Activated naive CD4-positive, alpha-beta T cell treated with anti-CD3 and anti-CD28 coated beads, Interleukin-2, amount 10 ng/mL, durations not matched to agents 7 days and 5 days (primary cell): Measurements from ENCODE around the gene ABLIM2.
A peak's percentile ranks its signal among the peaks of the same experiment; 100 is the strongest.

Experiments
- CTCF ChIA-PET: fragments of 350-600 bp; sonication (Branson Sonifier 250); formaldehyde crosslinking; loops from one replicate; lab custom pipeline; 2021; ENCODE audit warnings: antibody characterized with exemption; lab: Charles Lee
- DNase-seq: peaks from one replicate; pipeline ENCODE4 v3.0.0-alpha.2; 2020
- H3K27ac Mint-ChIP-seq: one replicate; pipeline ENCODE4 v1.8.0; 2021; ENCODE audit warnings: mild to moderate bottlenecking, moderate library complexity, mixed read lengths
- H3K27me3 Mint-ChIP-seq: one replicate; pipeline ENCODE4 v1.8.0; 2021; ENCODE audit warnings: mild to moderate bottlenecking, mixed read lengths
- H3K36me3 Mint-ChIP-seq: one replicate; pipeline ENCODE4 v1.8.0; 2021; ENCODE audit warnings: mixed read lengths
- H3K4me1 Mint-ChIP-seq: one replicate; pipeline ENCODE4 v1.8.0; 2021; ENCODE audit warnings: mixed read lengths
- H3K4me3 Mint-ChIP-seq: one replicate; pipeline ENCODE4 v1.8.0; 2021; ENCODE audit warnings: mild to moderate bottlenecking, moderate library complexity, mixed read lengths
- H3K9me3 Mint-ChIP-seq: one replicate; pipeline ENCODE4 v1.8.0; 2021; ENCODE audit warnings: mixed read lengths

Gene ABLIM2

DNA sequence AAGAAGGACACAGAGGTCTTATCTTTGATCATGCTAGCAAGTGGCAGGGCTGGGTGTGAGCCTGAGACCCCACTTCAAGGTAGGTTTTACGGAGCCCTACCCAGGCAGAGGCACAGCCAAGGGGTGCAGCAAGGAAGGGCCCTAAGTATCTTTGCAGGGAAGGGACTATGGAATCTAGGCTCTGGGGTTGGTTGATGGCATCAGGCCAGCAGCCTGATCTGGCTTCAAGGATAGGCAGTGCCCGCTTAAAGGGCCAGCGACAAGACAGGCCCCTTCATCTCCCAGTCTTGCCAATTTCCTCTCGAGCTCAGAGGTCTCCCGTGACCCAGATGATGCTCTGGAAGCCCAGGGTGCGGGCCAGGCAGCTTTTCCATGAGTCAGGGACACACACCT lies 5.8 kb downstream of the ABLIM2 start:
- H3K27ac Mint-ChIP-seq: no peak overlapping the region
- H3K27me3 Mint-ChIP-seq: peaks cover 26% of the 10 kb centered on the region
- no peak for DNase-seq
- no peaks in the 10 kb centered on the region for H3K36me3 Mint-ChIP-seq
- peaks cover 4% of the 10 kb centered on the region for H3K4me1 Mint-ChIP-seq
- CTCF ChIA-PET: no interaction called here
- H3K9me3 Mint-ChIP-seq: no peaks in the 10 kb centered on the region
- no peak overlapping the region for H3K4me3 Mint-ChIP-seq

DNA sequence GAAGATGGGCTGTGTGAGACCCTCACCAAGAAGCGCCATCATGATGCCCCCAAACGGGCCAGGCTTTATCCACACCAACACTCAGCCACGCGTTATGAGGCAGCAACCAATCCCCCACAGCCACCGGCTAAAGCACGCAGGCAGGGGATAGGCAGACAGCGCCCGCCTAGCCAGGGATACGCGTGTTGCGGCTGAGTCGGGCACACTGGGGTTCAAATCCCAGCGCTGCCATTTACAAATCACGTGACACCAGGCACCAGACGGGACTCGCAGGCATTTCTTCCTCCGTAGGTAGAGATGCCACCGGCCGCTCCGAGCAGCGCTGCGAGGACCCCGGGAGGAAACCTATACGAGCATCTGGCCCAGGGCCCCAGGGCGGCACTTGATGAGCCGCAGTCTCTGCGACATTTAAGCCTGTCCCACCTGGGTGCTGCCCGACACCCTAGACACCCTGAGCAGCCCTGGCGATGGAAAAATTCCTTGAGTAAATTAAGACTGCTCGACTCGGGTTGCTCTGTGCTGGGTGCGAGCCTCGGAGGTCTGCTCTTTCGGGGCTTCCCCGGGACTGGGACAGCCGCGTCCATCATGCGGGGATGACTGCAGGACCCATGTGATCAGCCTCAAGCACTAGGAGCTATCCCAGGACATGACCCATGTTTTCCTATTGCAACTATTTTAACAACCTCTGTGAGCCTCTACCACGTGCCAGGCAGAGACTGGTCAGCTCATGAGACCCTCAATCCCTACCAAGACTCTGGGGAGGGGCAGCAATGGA lies 6.3 kb downstream of the ABLIM2 start:
- Mint-ChIP-seq H3K9me3 (no peaks in the 10 kb centered on the region), H3K27me3 (peaks cover 20% of the 10 kb centered on the region), H3K36me3 (no peaks in the 10 kb centered on the region), H3K4me3 (no peak overlapping the region), H3K27ac (no peak overlapping the region), H3K4me1 (peaks cover under 1% of the 10 kb centered on the region)
- DNase-seq: no peak
- CTCF ChIA-PET: no interaction called here

DNA sequence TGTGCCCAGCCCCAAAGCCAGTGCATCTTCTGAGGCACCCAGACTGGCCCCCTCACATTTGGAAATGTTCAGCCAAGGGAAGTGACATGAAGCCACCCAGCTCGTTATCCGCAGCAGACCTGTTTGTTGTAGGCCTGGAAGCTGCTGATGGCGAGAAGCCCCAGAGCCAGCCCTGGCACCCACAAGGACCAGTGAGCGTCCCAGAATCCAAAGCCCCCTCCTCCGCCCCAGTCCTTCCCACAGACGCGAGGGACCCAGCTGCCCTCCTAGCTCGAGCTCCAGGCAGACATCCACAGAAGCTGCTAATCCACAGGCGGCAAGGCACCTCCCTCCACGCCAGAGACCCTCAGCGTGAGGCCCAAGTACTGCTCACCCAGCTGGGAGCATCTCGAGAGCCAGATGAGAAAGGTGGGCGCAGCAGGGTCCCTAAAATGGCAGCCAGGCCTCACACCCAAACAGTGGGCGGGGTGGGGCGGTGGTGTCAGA lies 7.4 kb downstream of the ABLIM2 start:
- no peaks in the 10 kb centered on the region for H3K4me1 Mint-ChIP-seq
- DNase-seq: no peak
- H3K27ac Mint-ChIP-seq: no peak overlapping the region
- H3K36me3 Mint-ChIP-seq: no peaks in the 10 kb centered on the region
- H3K4me3 Mint-ChIP-seq: no peak overlapping the region
- peaks cover 10% of the 10 kb centered on the region for H3K27me3 Mint-ChIP-seq
- CTCF ChIA-PET: no interaction called here
- H3K9me3 Mint-ChIP-seq: no peaks in the 10 kb centered on the region

DNA sequence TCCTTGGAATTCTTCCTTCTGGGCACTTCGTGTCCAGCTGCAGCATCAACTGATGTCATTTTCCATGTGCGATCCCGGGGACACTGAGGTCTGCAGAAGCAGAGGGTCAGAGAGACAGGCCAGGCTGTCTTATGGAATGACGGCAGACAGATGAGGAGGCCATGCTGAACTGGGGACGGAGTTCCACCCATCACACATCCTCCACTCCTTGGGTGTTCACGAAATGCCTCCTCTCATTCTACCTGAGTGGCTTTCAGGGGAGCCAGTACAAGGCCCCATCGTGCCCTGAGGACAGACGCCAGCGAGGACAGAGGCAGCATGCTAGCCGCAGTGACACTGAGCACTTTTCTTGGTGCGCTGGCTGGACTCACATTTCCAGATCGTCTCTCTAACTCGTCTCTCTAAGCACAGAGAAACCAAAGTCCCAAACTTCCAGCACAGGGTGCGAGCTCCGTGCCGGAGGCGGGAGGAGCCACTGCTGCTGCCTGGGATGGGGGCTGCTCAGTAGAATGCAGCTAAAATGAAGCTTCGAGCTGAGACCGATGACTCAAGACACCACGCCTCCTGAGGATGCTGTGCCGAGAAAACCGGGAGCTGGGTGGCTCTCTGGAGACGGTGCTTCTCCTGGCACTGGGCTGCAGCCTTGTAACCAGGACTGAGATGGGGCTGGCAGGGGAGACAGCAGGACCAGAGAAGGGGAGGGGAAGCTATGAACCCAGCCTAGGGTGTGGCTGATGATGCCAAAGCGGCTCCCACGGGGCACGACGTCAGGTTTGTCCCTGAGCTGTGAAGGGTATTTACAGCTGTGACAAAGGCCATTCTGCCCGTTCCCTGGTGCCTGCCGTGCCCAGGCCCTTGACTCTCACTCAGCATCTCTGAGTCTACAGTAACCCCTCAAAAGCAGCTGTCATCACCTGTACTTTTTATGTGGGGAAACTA lies 8.2 kb downstream of the ABLIM2 start:
- H3K9me3 Mint-ChIP-seq: no peaks in the 10 kb centered on the region
- H3K27me3 Mint-ChIP-seq: peaks cover 7% of the 10 kb centered on the region
- peak overlapping the region; percentile 26 for H3K27ac Mint-ChIP-seq
- DNase-seq: no peak
- H3K36me3 Mint-ChIP-seq: no peaks in the 10 kb centered on the region
- H3K4me1 Mint-ChIP-seq: no peaks in the 10 kb centered on the region
- no peak overlapping the region for H3K4me3 Mint-ChIP-seq
- CTCF ChIA-PET: no interaction called here

DNA sequence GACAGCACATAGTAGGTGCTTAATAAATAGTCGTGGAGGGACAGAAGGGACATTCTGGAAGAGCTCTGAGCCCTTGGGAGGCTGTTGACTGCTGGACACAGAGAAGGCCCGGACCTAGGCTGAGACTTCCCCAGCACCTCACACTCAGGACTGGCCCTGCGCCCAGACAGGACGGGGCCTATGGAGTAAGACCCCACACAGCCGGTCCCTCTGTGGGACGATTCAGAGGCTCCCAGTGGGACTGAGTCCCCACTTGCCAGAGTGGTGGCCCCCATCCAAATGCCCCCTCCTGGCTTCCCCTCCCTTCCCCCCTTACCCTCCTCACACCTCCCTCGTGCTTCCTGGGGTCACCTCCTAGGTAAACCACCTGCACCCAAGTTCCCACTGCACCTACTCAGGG lies 8.9 kb downstream of the ABLIM2 start:
- H3K4me1 Mint-ChIP-seq: no peaks in the 10 kb centered on the region
- H3K27me3 Mint-ChIP-seq: peaks cover 12% of the 10 kb centered on the region
- DNase-seq: no peak
- CTCF ChIA-PET: no interaction called here
- H3K27ac Mint-ChIP-seq: no peak overlapping the region
- H3K36me3 Mint-ChIP-seq: no peaks in the 10 kb centered on the region
- H3K4me3 Mint-ChIP-seq: no peak overlapping the region
- H3K9me3 Mint-ChIP-seq: no peaks in the 10 kb centered on the region

DNA sequence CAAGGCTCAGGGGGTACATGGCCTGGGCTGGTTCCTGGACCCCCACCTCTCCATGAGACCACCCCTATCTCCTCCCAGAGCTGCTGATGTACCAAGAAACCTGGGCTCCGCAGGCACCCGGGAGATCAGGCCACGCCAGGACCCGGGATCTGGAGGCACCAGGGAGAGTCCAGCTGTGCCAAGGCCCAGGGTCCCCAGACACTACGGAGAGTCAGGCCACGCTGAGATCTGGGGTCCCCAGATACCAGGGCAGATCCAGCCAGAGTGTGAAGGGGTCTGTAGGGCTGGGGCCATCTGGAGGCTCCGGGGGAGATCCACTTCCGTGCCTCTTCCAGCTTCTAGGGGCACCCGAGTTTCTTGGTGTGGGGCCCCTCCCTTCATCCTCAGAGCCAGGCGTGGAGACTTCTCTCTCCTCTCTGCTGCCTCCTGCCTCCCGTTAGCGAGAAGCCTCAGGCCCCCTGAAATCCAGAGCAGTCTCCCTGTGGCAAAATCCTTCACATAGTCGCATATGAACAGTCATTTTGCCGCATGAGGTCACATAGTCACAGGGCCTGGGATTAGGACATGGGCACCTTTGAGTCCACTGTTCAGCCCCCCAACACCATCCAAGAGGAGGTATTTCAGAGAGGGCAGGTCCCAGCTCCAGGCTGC lies 9.7 kb downstream of the ABLIM2 start:
- H3K4me1 Mint-ChIP-seq: no peaks in the 10 kb centered on the region
- H3K9me3 Mint-ChIP-seq: no peaks in the 10 kb centered on the region
- CTCF ChIA-PET: no interaction called here
- DNase-seq: no peak
- H3K4me3 Mint-ChIP-seq: no peak overlapping the region
- H3K27ac Mint-ChIP-seq: no peak overlapping the region
- H3K27me3 Mint-ChIP-seq: peaks cover 16% of the 10 kb centered on the region
- no peaks in the 10 kb centered on the region for H3K36me3 Mint-ChIP-seq

DNA sequence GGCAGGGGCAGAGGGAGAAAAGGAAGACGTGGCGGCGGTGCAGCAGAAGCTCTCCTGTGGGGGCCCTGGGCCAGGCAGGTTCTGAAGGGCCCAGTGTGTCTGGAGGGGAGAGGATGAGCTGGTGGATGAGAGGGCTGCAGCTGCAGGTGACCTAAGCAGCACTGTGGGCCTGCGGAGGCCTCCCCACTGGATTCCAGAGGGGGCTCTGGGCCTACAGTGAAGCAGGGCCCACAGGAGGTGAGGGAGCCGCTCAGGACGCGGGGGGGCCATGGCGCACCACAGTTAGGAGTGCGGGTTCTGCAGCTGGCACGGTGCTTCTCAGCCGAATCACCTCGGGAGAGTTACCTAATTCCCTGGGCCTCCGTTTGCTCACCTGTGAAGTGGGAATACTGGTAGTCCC lies 10.5 kb downstream of the ABLIM2 start:
- DNase-seq: no peak
- Mint-ChIP-seq H3K4me1 (no peaks in the 10 kb centered on the region), H3K27me3 (peaks cover 20% of the 10 kb centered on the region), H3K36me3 (no peaks in the 10 kb centered on the region), H3K27ac (no peak overlapping the region), H3K4me3 (no peak overlapping the region), H3K9me3 (no peaks in the 10 kb centered on the region)
- CTCF ChIA-PET: no interaction called here

DNA sequence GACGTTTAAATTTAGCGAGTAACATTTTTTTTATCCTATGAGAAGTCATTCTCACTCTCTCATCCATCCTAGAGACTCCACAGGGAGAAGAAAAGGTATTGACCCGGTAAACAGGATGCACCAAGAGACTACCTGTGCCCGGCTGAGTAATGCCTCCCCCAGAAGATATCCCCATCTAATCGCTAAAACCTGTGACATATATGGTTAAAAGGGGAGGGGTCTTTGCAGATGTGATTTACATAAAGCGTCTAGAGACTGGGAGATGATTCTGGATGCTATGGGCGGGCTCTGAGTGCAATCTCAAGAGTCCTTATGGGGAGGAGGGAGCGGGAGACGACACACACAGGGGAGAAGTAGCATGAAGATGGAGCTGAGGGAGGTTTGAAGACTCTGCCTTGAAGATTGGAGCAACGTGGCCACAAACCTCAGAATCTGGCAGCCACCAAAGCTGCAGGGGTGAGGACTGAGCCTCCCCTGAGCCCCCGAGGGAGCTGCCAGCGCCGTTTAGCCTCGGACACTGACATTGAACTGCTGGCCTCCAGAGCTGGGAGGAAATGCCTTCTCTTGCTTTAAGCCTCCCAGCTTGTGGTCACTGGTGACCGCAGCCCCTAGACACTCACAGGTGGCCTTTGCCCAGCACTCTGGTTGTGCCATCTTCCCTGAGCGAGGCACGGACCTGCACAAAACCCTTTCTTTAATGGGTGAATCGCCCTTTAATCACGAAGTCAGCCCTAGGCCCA lies 11.2 kb downstream of the ABLIM2 start:
- DNase-seq: no peak
- peaks cover 24% of the 10 kb centered on the region for H3K27me3 Mint-ChIP-seq
- CTCF ChIA-PET: no interaction called here
- H3K4me3 Mint-ChIP-seq: no peak overlapping the region
- H3K27ac Mint-ChIP-seq: no peak overlapping the region
- H3K4me1 Mint-ChIP-seq: no peaks in the 10 kb centered on the region
- no peaks in the 10 kb centered on the region for H3K36me3 Mint-ChIP-seq
- H3K9me3 Mint-ChIP-seq: no peaks in the 10 kb centered on the region

DNA sequence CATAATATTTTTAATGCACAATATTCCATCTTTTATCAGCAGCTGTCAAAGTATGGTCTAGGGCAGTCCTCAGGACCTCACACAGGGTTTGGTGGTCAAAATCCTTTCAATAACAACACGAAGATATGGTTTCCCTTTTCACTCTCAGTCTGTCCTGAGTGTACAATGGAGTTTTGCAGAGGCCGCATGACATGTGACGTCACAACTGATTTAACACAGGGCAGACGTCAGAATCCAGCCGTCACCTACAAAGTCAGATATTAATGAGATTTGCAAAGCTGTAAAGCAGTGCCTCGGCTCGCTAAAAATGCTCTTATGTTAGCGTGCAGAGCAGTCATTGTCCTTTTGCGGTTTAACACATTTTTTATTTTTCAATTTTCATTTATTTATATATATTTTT lies 12.5 kb downstream of the ABLIM2 start:
- DNase-seq: no peak
- CTCF ChIA-PET: interaction anchor here (0.7 kb wide), 1 partner anchor 10 kb away, joined by 3 read pairs; no protein-coding TSS in a partner anchor
- Mint-ChIP-seq H3K4me3 (no peak overlapping the region), H3K36me3 (no peaks in the 10 kb centered on the region), H3K27me3 (peaks cover 28% of the 10 kb centered on the region), H3K9me3 (no peaks in the 10 kb centered on the region), H3K27ac (no peak overlapping the region), H3K4me1 (no peaks in the 10 kb centered on the region)

DNA sequence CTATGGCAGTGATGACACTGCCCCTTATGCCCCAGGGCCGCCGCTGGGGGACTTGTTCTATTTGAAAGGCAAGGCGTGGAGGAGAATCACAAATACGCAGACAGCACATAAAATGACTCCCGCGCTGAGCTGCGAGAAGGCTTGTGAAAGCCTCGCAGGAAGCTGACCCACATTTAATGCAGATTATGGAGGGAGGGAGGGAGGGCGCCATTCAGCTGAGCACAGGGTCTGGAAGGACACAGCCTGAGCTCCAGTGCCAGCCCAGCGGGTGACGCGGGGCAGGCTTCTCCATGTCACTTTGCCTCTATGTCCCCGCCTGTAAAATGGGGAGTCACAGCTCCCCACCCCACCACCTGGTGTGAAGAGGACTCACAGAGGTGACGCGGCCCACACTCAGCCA lies 14.3 kb downstream of the ABLIM2 start:
- peaks cover 28% of the 10 kb centered on the region for H3K27me3 Mint-ChIP-seq
- DNase-seq: no peak
- H3K4me1 Mint-ChIP-seq: no peaks in the 10 kb centered on the region
- peaks cover 5% of the 10 kb centered on the region for H3K9me3 Mint-ChIP-seq
- no peak overlapping the region for H3K27ac Mint-ChIP-seq
- H3K4me3 Mint-ChIP-seq: no peak overlapping the region
- H3K36me3 Mint-ChIP-seq: no peaks in the 10 kb centered on the region
- CTCF ChIA-PET: no interaction called here

DNA sequence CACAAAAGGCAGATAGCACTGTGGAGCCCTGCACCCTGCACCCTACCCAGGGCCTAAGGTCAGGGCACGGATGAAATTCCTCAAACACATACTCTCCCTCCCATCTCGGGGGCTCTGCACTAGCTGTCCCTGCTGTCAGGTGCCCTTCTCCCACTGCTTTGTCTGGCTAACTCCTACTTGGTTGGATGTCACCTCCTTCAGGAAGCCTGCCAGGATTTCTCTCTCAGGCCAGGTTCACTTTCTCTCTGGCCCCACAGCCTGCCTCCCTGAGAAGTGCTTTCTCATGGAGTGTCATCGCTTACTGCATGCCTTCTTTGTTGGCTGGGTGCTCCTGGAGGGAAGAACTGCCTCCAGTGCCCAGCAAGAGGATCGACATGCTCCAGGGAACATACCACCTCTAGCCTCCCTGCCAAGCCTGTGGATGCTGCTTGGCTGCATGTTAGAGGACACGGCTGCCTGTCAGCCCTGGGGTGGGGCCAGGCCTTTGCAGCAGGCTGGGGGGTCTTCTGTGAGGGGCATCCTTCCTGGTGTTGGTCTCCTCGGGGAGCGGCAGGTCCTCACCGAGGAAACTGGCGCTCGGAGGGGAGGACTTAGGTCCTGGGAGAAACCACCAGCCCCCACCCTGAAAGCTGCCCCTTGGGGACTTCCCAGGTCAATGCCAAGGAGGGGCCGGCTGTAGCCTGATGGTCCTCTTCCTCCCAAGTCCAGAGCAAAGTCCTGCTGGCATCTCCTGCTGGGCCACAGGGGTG lies 15.0 kb downstream of the ABLIM2 start:
- no peak overlapping the region for H3K4me3 Mint-ChIP-seq
- H3K9me3 Mint-ChIP-seq: peaks cover 7% of the 10 kb centered on the region
- CTCF ChIA-PET: no interaction called here
- H3K27ac Mint-ChIP-seq: no peak overlapping the region
- no peak for DNase-seq
- H3K4me1 Mint-ChIP-seq: no peaks in the 10 kb centered on the region
- H3K27me3 Mint-ChIP-seq: peaks cover 28% of the 10 kb centered on the region
- H3K36me3 Mint-ChIP-seq: no peaks in the 10 kb centered on the region

DNA sequence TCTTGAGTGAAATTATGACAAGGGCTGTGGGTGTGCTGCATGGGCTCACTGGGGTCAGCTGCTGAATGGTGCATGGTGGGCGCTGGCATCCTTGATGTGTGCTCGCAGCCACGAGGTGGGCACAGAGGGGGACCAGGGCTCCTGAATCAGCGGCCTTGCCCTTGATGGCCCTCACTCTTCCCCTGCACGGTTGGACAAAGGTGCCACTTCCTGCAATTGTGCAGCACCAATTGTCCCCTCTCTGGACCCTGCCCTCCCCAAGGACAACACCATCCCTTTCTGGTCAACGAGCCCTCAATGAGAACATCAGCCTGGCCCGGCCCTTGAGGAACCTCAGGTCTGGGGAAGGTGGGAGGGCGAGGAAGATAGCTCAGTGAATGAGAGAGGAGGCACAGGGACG lies 16.1 kb downstream of the ABLIM2 start:
- CTCF ChIA-PET: no interaction called here

DNA sequence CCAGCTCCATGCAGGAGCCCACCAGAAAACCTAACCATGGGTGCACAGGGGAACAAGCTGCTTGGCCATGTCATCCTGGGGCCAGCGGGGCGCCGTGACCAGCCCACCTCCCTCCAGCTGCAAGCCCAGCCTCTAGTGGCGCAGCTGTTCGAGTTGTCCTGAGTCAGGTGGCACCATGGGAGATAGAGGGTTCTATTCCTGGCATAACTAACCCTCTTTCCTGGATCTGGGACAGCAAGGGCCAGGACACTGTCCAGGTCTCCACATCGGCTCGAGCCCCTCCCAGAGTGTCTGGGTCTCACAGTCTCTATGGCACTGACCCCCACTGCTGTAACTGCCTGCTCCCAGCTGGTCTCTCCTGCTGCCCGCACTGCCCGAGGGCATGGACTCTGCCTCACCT lies 16.7 kb downstream of the ABLIM2 start:
- no peak overlapping the region for H3K4me3 Mint-ChIP-seq
- H3K27ac Mint-ChIP-seq: no peak overlapping the region
- no peak for DNase-seq
- CTCF ChIA-PET: no interaction called here
- H3K27me3 Mint-ChIP-seq: peaks cover 28% of the 10 kb centered on the region
- H3K36me3 Mint-ChIP-seq: no peaks in the 10 kb centered on the region
- peaks cover 7% of the 10 kb centered on the region for H3K9me3 Mint-ChIP-seq
- no peaks in the 10 kb centered on the region for H3K4me1 Mint-ChIP-seq

More for the DNA sequence above, 16.1 kb downstream of the ABLIM2 start:
- Mint-ChIP-seq H3K27ac (no peak overlapping the region), H3K4me3 (no peak overlapping the region), H3K4me1 (no peaks in the 10 kb centered on the region), H3K9me3 (peaks cover 7% of the 10 kb centered on the region), H3K36me3 (no peaks in the 10 kb centered on the region), H3K27me3 (peaks cover 28% of the 10 kb centered on the region)
- DNase-seq: no peak
